HCT116 (cell line): ENCODE data around the gene HEXD.

Source experiments
- CTCF ChIP-seq, 3 experiments: fragments of 200-600 bp in 1 of 3; sonication (generic) in 1 of 3; IDR thresholded peaks in 2 of 3; conservative IDR thresholded peaks in 1 of 3; 2 replicates each; pipeline ENCODE4 v1.5.1; 2012 to 2017; ENCODE audit warnings: low read depth in 2 of 3, low read length in 2 of 3, antibody characterized with exemption in 1 of 3, borderline replicate concordance in 1 of 3, control low read depth in 1 of 3, mild to moderate bottlenecking in 1 of 3, mixed read lengths in 1 of 3, mixed run types in 1 of 3, moderate library complexity in 1 of 3; ENCODE audit not compliant: insufficient read depth in 1 of 3
- YY1 ChIP-seq: IDR thresholded peaks from 2 replicates; pipeline ENCODE4 v1.6.1; 2011; ENCODE audit warnings: low read length, low read depth, moderate library complexity, mild to moderate bottlenecking; ENCODE audit not compliant: insufficient replicate concordance; ENCODE audit errors: extremely low read depth

DNA sequence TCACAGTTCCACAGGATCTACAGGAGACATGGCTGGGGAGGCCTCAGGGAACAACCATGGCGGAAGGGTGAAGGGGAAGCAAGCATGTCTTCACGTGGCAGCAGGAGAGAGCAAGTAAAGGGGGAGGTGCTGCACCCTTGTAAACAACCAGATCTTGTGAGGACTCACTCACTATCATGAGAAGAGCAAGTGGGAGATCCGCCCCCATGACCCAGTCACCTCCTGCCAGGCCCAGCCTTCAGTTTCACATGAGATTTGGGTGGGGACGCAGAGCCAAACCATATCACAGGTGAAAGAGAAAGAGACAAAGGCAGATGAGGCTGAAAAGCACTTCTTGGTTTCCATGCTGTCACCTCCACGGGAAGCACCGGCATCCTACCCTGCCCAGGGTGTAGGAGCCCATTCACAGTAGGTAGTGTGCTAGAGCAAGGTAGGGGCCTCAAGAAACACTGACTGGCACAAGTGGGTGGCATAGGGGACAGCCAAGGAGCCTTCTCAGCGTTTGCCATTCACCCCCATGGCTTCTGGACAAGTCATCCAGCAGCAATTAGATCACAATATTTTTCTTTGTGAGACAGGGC lies 47.0 kb downstream of the HEXD start:
- TF ChIP-seq CTCF (IDR thresholded peaks at IDR 0.05 in 2 of 3, conservative IDR thresholded peaks at IDR 0.05 in 1 of 3; ENCODE audit: borderline replicate concordance in 1 of 3, insufficient read depth in 1 of 3, low read depth in 2 of 3, low read length in 2 of 3) = no peak
- no peak for TF ChIP-seq YY1
